ENCODE results near the gene DSN1. TPM values are rescaled to one million over a fixed set of nuclear protein-coding genes. Genes with fewer than 3 reads are reported as not detected.

Gene DSN1
- 33.7 and 38.7 TPM in 2 replicates for total RNA-seq (2014; rRNA removed; shearing (Covaris generic))

DNA sequence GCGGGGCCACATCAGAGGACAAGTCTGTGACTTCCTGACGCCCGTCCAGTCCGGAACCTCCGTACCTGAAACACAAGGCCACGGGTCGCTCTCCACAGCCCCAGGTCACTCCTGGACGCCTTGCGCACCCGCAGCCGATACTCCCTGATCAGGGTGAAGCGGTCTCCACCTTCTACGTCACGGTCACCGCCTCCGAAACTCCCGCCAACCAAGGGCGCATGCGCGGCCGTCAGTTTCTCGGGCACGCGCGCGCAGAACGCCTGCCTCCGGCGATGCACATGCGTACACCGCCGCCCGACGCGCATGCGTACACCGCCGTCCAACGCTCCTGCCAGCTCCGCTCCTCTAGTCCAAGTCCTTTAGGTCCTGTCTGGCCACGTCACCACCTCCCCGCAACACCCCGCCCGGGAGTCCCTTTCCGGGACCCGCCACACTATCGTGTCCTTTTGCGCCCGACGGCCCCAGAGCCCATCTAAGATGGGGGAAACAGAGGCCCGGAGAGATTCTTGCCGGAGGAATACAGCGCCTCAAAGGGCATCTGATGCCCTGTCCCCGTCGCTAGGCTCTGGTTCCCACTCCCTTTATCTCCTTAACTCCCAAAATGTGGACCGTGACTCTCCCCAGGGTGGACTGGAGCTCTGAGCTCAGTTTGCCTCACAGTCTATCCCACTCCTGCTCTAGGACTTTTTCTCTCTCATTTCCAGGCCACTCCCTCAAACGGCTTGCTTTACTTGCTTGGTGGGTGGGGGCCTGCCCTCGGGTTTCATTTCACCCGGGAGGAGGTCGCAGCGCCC lies at the start of gene DSN1:
TSS of gene DSN1 (minus strand) at position 167 of the 794 bp plus-strand sequence. CDS start 2,305 bp downstream, outside the sequence.

DNA sequence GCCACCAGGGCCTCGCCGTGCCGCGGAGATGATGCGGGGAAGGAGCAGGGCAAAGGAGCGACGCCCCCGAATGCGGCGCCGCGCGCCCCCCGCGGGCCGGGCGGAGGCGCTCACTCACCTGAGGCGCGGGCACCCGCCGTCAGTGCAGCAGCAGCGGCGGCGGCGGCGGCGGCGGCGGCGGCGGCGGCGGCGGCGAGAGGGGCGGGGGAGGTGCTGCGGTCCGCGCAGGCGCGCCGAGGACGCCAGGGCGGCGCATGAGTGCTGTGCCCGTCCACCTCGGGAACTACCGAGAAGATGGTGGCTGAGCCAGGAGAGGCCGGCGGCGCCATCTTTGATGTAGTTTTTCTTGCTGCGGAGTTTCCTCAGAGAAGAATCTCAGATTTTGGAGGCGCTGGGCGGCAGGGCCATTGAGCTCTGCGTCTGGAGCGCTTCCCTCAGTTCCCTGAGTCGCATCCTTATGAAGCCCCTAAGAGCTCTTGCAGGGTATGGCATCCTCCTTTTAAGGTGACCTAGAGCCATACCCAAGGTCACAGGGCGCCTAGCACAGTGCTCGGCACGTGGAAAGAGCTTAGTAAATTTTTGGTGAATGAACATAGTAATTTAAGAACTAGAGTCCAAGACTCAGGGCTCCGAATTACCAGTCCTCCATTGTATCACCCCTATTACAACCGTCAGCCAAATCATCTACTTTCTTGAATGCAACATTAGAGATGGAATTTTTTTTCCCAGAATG lies 27.5 kb downstream of the DSN1 start, which contains the start of gene NDRG3:
TSS of gene NDRG3 (minus strand) at position 164 of the 733 bp plus-strand sequence. CDS start 24,355 bp downstream, outside the sequence.

Other genes with a start within 250 kb of the DSN1 start
- 3.1 and 3.2 TPM in 2 replicates for gene MYL9, start 232.2 kb downstream of the DSN1 start, total RNA-seq (2014; rRNA removed; shearing (Covaris generic))
- 21.0 and 27.7 TPM in 2 replicates for gene TGIF2, start 200.2 kb downstream of the DSN1 start, total RNA-seq (2014; rRNA removed; shearing (Covaris generic))
- 99.0 and 102 TPM in 2 replicates for gene RAB5IF, start 168.0 kb downstream of the DSN1 start, total RNA-seq (2014; rRNA removed; shearing (Covaris generic))
- gene SLA2, start 127.6 kb downstream of the DSN1 start, total RNA-seq (2014; rRNA removed; shearing (Covaris generic)): 0.08 TPM in 1 of 2 replicates, not detected in the other
- gene NDRG3, start 27.7 kb downstream of the DSN1 start, total RNA-seq (2014; rRNA removed; shearing (Covaris generic)): 12.0 and 12.9 TPM in 2 replicates
- gene TLDC2, start 102.4 kb upstream of the DSN1 start, total RNA-seq (2014; rRNA removed; shearing (Covaris generic)): not detected in 2 replicates
- 10.6 and 11.9 TPM in 2 replicates for gene SAMHD1, start 177.9 kb upstream of the DSN1 start, total RNA-seq (2014; rRNA removed; shearing (Covaris generic))

Measured in A375 (cell line).